ENCODE measurements around the gene GPR137C. TPM values are rescaled to one million over a fixed set of nuclear protein-coding genes. Genes with fewer than 3 reads are reported as not detected.

Gene GPR137C
- total and polyA plus RNA-seq, 2 of the 8 experiments (the other 6 are each of a cell fraction or from before 2014, with no cell fraction given), result 2.7 to 4.3 TPM

GRCh38 chr14:52660325-52660724 lies 107.7 kb downstream of the GPR137C start (continued):
- no peak for TF ChIP-seq SAP30 (IDR thresholded peaks at IDR 0.05; ENCODE audit: insufficient read depth, insufficient replicate concordance, low read length)
- no peak for TF ChIP-seq POLR2AphosphoS5 (IDR thresholded peaks at IDR 0.05; ENCODE audit: low read depth, low read length)
- TF ChIP-seq KDM5A (IDR thresholded peaks at IDR 0.05; ENCODE audit: low read length), result no peak
- no peak for TF ChIP-seq SIN3A (conservative IDR thresholded peaks at IDR 0.05 in 1 of 2, IDR thresholded peaks at IDR 0.05 in 1 of 2; ENCODE audit: low read depth in 1 of 2, low read length in 2 of 2)
- TF ChIP-seq GABPA (IDR thresholded peaks at IDR 0.05; ENCODE audit: borderline replicate concordance, insufficient read depth, low read length), result no peak
- TF ChIP-seq EGR1 (IDR thresholded peaks at IDR 0.05; ENCODE audit: borderline replicate concordance, low read depth, low read length), result no peak
- TF ChIP-seq NRF1 (IDR thresholded peaks at IDR 0.05; ENCODE audit: low read depth, low read length), result no peak
